ENCODE results near the gene STRN4. TPM values are rescaled to one million over a fixed set of nuclear protein-coding genes. Genes with fewer than 3 reads are reported as not detected.
A peak's percentile ranks its signal among the peaks of the same experiment; 100 is the strongest.

Gene STRN4
- total RNA-seq, 2 experiments from 2014 or later, result 52.5 to 63.5 TPM

DNA sequence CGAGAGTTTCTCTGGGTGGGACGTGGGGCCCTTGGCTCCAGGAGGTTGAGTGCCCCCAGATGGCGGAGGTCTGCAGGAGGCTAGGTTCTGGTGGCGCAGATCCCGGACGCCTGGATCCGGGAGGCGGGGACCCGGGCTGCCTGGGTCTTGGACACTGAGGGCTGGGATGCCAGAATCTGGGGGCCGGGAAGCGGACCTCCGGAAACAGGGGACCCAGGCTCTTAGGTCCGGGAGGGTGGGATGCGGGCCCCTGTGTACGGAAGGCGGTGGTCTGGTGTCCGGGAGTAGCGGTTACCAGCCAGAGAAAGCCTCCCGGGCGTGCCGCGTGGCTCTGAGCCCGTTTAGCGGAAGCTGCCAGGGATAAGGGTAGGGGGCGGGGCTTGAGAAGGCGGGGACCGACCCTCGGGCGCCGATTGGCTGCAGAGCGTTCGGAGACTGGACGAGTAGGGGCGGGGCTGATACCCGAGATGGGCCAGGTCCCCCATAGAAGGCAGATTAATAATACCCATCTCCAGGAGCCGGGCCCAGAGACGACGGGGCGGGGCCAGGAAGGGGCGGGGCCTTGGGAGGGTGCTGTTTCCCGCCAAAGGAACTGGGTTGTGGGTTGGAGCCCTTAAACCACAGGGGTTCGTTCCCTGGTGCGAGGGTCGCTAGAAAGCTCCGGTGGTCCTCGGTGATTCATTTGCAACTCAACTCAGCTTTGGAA lies 42.2 kb upstream of the STRN4 start, which contains the start of gene SLC1A5:
Gene SLC1A5, minus strand, starts transcription at position 333 of the 706 bp plus-strand sequence. CDS start 629 bp downstream, outside the sequence.
- intact Hi-C loops (cut with micrococcal nuclease), result loop anchor here (10.0 kb wide), 1 partner anchor 56 kb away; no protein-coding TSS in a partner anchor
- peaks cover 29% of the 10 kb centered on the region for H3K4me1 Mint-ChIP-seq (ENCODE audit: low read depth)
- TF ChIP-seq, protein P1, sequence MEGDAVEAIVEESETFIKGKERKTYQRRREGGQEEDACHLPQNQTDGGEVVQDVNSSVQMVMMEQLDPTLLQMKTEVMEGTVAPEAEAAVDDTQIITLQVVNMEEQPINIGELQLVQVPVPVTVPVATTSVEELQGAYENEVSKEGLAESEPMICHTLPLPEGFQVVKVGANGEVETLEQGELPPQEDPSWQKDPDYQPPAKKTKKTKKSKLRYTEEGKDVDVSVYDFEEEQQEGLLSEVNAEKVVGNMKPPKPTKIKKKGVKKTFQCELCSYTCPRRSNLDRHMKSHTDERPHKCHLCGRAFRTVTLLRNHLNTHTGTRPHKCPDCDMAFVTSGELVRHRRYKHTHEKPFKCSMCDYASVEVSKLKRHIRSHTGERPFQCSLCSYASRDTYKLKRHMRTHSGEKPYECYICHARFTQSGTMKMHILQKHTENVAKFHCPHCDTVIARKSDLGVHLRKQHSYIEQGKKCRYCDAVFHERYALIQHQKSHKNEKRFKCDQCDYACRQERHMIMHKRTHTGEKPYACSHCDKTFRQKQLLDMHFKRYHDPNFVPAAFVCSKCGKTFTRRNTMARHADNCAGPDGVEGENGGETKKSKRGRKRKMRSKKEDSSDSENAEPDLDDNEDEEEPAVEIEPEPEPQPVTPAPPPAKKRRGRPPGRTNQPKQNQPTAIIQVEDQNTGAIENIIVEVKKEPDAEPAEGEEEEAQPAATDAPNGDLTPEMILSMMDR (IDR thresholded peaks at IDR 0.05), result no peak
- peak; percentile 99 for DNase-seq
- ChIA-PET CTCF (interaction anchor here (1.0 to 3.4 kb wide), 7 partner anchors 22 to 496 kb away, joined by 3 to 20 read pairs (median 4); no protein-coding TSS in a partner anchor), POLR2A (interaction anchor here (0.6 to 5.6 kb wide), 25 partner anchors 8 to 438 kb away, joined by 3 to 47 read pairs (median 5); partner anchors contain the start of genes AP2S1, CALM3 and ZC3H4)
- peaks cover 42% of the 10 kb centered on the region for H3K36me3 Mint-ChIP-seq (ENCODE audit: low read depth)
- H3K27me3 Mint-ChIP-seq, result no peaks in the 10 kb centered on the region
- peak within 1 kb of the TSS; percentile 98 for H3K4me3 Mint-ChIP-seq
- H3K9me3 Mint-ChIP-seq, result peaks cover 2% of the 10 kb centered on the region
- peak; percentile 83 for ATAC-seq
- peak within 1 kb of the TSS; percentile 98 for H3K27ac Mint-ChIP-seq

DNA sequence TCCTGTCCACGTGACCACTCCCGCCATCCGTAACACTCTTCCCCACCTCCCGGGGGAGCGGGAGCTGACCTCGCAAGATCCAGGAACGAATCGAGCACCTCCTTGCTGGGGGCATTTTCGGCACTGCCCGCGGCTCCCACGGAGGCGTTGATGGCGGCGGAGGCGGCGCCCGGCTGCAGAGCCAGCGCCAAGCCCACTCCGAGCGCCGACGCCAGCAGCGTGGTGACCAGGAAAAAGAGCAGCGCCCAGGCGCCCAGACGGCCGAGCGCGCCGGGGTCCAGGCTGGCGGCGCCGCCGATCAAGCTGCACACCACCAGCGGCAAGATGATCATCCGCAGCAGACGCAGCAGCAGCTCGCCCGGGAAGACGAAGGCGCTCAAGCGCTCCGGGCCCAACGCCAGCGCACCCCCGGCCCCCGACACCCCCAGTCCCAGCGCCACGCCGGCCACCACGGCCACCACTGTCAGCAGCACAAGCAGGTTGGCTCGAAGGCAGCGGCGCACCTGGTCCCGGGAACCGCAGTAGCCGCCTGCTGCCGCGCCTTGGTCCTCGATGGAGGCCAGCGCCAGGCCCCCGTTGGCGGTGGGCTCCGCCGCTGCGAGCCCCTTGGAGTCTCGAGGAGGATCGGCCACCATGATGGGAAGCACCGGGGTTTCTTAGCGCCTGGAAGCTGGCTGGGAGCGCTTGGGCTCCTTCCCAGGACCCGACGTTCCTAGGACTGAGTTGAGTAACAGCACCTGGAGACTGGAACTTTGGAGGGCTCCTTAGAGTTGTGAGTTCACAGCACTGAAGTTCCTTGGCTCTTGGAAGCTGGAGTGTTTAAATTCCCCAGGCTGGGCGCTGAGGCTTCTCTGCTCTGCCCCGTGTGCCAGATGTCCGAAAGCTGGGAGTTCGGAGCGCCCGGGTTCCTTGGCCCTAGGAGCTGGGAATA lies 41.3 kb upstream of the STRN4 start:
- Mint-ChIP-seq H3K27me3 (no peaks in the 10 kb centered on the region), H3K4me3 (peak overlapping the region; percentile 98), H3K27ac (peak overlapping the region; percentile 98), H3K4me1 (ENCODE audit: low read depth) (peaks cover 36% of the 10 kb centered on the region), H3K36me3 (ENCODE audit: low read depth) (peaks cover 50% of the 10 kb centered on the region), H3K9me3 (peaks cover 2% of the 10 kb centered on the region)
- ChIA-PET POLR2A (interaction anchor here (0.6 to 5.6 kb wide), 23 partner anchors 9 to 1111 kb away, joined by 3 to 47 read pairs (median 4); partner anchors contain the start of genes AP2S1, CALM3 and ZC3H4), CTCF (interaction anchor here (1.1 to 3.4 kb wide), 5 partner anchors 21 to 497 kb away, joined by 3 to 20 read pairs (median 4); no protein-coding TSS in a partner anchor)
- DNase-seq (peak; percentile 59), ATAC-seq (no peak)
- intact Hi-C loops (cut with micrococcal nuclease), result loop anchor here (10.0 kb wide), 1 partner anchor 57 kb away; no protein-coding TSS in a partner anchor
- TF ChIP-seq, protein P1 (IDR thresholded peaks at IDR 0.05), result no peak

DNA sequence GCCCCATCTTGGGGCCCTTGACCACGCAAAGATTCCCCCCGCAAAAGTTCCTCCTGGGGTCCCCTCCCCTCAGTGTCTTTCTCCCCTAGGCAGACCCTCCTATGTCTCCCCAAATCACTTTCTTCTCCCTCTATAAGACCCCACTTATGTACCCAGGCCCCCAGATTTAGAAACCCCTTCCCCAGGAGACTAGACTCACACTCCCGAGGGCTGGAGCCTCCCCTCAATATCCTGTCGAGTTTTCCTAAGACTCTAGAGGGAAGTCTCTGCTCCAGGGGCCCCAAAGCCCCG lies 40.7 kb upstream of the STRN4 start:
- Mint-ChIP-seq H3K27ac (peak overlapping the region; percentile 98), H3K36me3 (ENCODE audit: low read depth) (peaks cover 56% of the 10 kb centered on the region), H3K4me3 (peak overlapping the region; percentile 98), H3K27me3 (no peaks in the 10 kb centered on the region), H3K9me3 (peaks cover 2% of the 10 kb centered on the region), H3K4me1 (ENCODE audit: low read depth) (peaks cover 35% of the 10 kb centered on the region)
- intact Hi-C loops (cut with micrococcal nuclease), result loop anchor here (10.0 kb wide), 1 partner anchor 58 kb away; no protein-coding TSS in a partner anchor
- ChIA-PET CTCF (interaction anchor here (1.1 to 3.4 kb wide), 2 partner anchors 54 to 498 kb away, joined by 3 to 20 read pairs; no protein-coding TSS in a partner anchor), POLR2A (interaction anchor here (0.9 to 5.6 kb wide), 8 partner anchors 15 to 185 kb away, joined by 3 to 47 read pairs (median 7); partner anchors contain the start of genes AP2S1 and CALM3)
- TF ChIP-seq, protein P1 (IDR thresholded peaks at IDR 0.05), result no peak
- DNase-seq (no peak), ATAC-seq (no peak)

DNA sequence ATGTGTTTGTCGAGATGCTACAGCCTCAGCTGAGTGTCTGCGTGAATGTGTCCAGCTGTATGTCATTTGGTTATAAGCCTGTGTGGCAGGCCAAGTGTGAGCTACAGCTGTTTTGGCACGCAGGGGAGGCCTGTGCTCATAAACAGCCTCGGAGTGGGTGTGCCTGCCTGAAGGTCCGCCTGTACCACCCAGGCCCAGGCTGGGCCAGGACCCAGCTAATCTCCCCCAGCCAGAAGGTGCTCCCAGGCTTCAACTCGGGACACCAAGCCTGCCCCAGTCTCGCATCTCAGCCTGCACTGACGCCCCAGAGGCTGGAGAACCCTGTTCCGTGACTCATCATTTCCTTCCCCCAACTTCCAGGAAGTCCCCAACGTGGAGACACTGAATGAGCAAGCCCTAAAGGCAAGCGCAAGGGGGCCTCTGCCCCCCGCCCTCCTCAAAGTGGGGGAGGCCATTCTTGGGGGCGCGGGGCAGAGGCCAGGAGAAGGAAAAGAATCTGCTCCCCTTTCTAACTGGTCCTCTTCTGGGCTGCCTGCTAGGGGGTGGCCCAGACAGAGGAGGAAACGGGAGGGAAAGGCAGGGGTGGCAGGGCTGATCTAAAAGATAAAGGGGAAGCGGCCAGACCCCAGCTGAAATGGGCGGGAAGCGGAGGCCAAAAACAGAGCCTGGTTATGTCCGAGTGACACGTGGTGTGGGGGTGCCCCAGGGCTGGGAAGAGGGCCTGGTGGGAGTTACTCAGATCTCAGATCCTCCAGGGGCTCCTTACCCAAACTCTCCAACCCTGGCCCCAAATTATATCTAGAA lies 40.2 kb upstream of the STRN4 start:
- DNase-seq (peak; percentile 94), ATAC-seq (peak; percentile 55)
- peaks cover 32% of the 10 kb centered on the region for H3K4me1 Mint-ChIP-seq (ENCODE audit: low read depth)
- intact Hi-C loops (cut with micrococcal nuclease), result loop anchor here (10.0 kb wide), 1 partner anchor 58 kb away; no protein-coding TSS in a partner anchor
- TF ChIP-seq, protein P1 (IDR thresholded peaks at IDR 0.05), result no peak
- ChIA-PET CTCF (interaction anchor here (1.4 to 3.7 kb wide), 4 partner anchors 19 to 54 kb away, joined by 5 to 30 read pairs (median 16); no protein-coding TSS in a partner anchor), POLR2A (interaction anchor here (0.8 to 5.6 kb wide), 11 partner anchors 9 to 185 kb away, joined by 3 to 47 read pairs (median 7); partner anchors contain the start of genes AP2S1 and CALM3)
- no peaks in the 10 kb centered on the region for H3K27me3 Mint-ChIP-seq
- peaks cover 2% of the 10 kb centered on the region for H3K9me3 Mint-ChIP-seq
- peak overlapping the region; percentile 98 for H3K27ac Mint-ChIP-seq
- H3K4me3 Mint-ChIP-seq, result peak overlapping the region; percentile 98
- peaks cover 62% of the 10 kb centered on the region for H3K36me3 Mint-ChIP-seq (ENCODE audit: low read depth)
